GM23338 (cell line): ENCODE data around the gene CD82. TPM values are rescaled to one million over a fixed set of nuclear protein-coding genes. Genes with fewer than 3 reads are reported as not detected.
A peak's percentile ranks its signal among the peaks of the same experiment; 100 is the strongest.

Source experiments
- ATAC-seq: fragments of 200-7000 bp; cut with Tn5 transposase; 3 replicates; pipeline ENCODE4 v1.9.1; 2020
- DNase-seq: peaks from one replicate; pipeline ENCODE4 v3.0.0-alpha.2; 2015; ENCODE audit warnings: low spot score
- H2AFZ ChIP-seq: fragments of 200-600 bp; sonication (generic); 2 replicates; pipeline ENCODE4 v1.8.0; 2016; ENCODE audit warnings: antibody characterized with exemption, mild to moderate bottlenecking, moderate library complexity
- H3F3A ChIP-seq: fragments of 200-600 bp; sonication (generic); replicated peaks from 2 replicates; pipeline ENCODE4 v1.8.0; 2017; ENCODE audit warnings: antibody characterized with exemption, mixed run types, low read depth
- H3K27ac ChIP-seq: fragments of 200-600 bp; sonication (generic); 2 replicates; pipeline ENCODE4 v1.6.1; 2016; ENCODE audit warnings: low read depth
- H3K27me3 ChIP-seq: fragments of 200-600 bp; sonication (generic); 2 replicates; pipeline ENCODE4 v1.8.0; 2016; ENCODE audit warnings: mild to moderate bottlenecking, mixed run types, moderate library complexity; ENCODE audit not compliant: insufficient read depth
- H3K36me3 ChIP-seq: fragments of 200-600 bp; sonication (generic); 2 replicates; pipeline ENCODE4 v1.8.0; 2016; ENCODE audit warnings: mild to moderate bottlenecking; ENCODE audit not compliant: insufficient read depth
- H3K4me1 ChIP-seq: fragments of 200-600 bp; sonication (generic); 2 replicates; pipeline ENCODE4 v1.8.0; 2016; ENCODE audit warnings: mild to moderate bottlenecking, moderate library complexity; ENCODE audit not compliant: insufficient read depth
- H3K4me2 ChIP-seq: fragments of 200-600 bp; sonication (generic); 2 replicates; pipeline ENCODE4 v1.7.1; 2017; ENCODE audit warnings: mixed run types
- H3K4me3 ChIP-seq: fragments of 200-600 bp; sonication (generic); 2 replicates; pipeline ENCODE4 v1.6.1; 2016; ENCODE audit warnings: mixed run types
- H3K79me2 ChIP-seq: fragments of 200-600 bp; sonication (generic); replicated peaks from 2 replicates; pipeline ENCODE4 v1.8.0; 2017; ENCODE audit warnings: mild to moderate bottlenecking; ENCODE audit not compliant: insufficient read depth
- H3K9me2 ChIP-seq: fragments of 200-600 bp; sonication (generic); 2 replicates; pipeline ENCODE4 v1.8.0; 2017; ENCODE audit not compliant: insufficient read depth
- H4K20me1 ChIP-seq: fragments of 200-600 bp; sonication (generic); replicated peaks from 2 replicates; pipeline ENCODE4 v1.8.0; 2017; ENCODE audit warnings: mild to moderate bottlenecking; ENCODE audit not compliant: insufficient read depth
- H3K27ac Mint-ChIP-seq: 2 replicates; pipeline ENCODE4 v1.8.0; 2020; ENCODE audit warnings: inconsistent platforms, mild to moderate bottlenecking, moderate library complexity, mixed read lengths
- H3K27me3 Mint-ChIP-seq: 3 replicates; pipeline ENCODE4 v1.8.0; 2022; ENCODE audit warnings: low read depth, mild to moderate bottlenecking, moderate library complexity, mixed read lengths, inconsistent platforms; ENCODE audit not compliant: insufficient read depth, poor library complexity
- H3K36me3 Mint-ChIP-seq: 3 replicates; pipeline ENCODE4 v1.8.0; 2021; ENCODE audit warnings: low read depth, mild to moderate bottlenecking, inconsistent platforms, moderate library complexity, mixed read lengths
- H3K4me1 Mint-ChIP-seq: 3 replicates; pipeline ENCODE4 v1.8.0; 2020; ENCODE audit warnings: mild to moderate bottlenecking, inconsistent platforms, mixed read lengths
- H3K4me3 Mint-ChIP-seq: 3 replicates; pipeline ENCODE4 v1.8.0; 2021; ENCODE audit warnings: moderate library complexity, mild to moderate bottlenecking, inconsistent platforms, mixed read lengths
- H3K9me3 Mint-ChIP-seq: 3 replicates; pipeline ENCODE4 v1.8.0; 2020; ENCODE audit warnings: moderate library complexity, mild to moderate bottlenecking, inconsistent platforms, mixed read lengths
- CREB1 ChIP-seq: fragments of 250-450 bp; sonication (Bioruptor Pico); IDR thresholded peaks from 2 replicates; pipeline ENCODE4 v1.5.0; 2020; ENCODE audit warnings: low read depth, mild to moderate bottlenecking, moderate library complexity
- CTCF ChIP-seq, 2 experiments: fragments of 200-600 bp in 1 of 2; sonication (generic) in 1 of 2; conservative IDR thresholded peaks; 2 replicates each; pipeline versions ENCODE4 v1.5.1 to v1.6.1; 2016 to 2017; ENCODE audit warnings: antibody characterized with exemption in 2 of 2, low read depth in 2 of 2, mild to moderate bottlenecking in 2 of 2, moderate library complexity in 1 of 2
- ETS1 ChIP-seq: IDR thresholded peaks from 2 replicates; pipeline ENCODE4 v1.6.1; 2016; ENCODE audit warnings: antibody characterized with exemption
- EZH2 ChIP-seq: fragments of 200-600 bp; sonication (generic); IDR thresholded peaks from one replicate; pipeline ENCODE4 v1.8.0; 2017; ENCODE audit warnings: antibody characterized with exemption, mild to moderate bottlenecking, low read depth; ENCODE audit not compliant: unreplicated experiment
- EZH2phosphoT487 ChIP-seq: fragments of 200-600 bp; sonication (generic); IDR thresholded peaks from one replicate; pipeline ENCODE4 v1.8.1; 2018; ENCODE audit warnings: antibody characterized with exemption; ENCODE audit not compliant: unreplicated experiment
- JUNB ChIP-seq: IDR thresholded peaks from one replicate; pipeline ENCODE4 v1.6.1; 2016; ENCODE audit warnings: antibody characterized with exemption; ENCODE audit not compliant: unreplicated experiment
- NANOG ChIP-seq: IDR thresholded peaks from 2 replicates; pipeline ENCODE4 v1.6.1; 2016; ENCODE audit warnings: antibody characterized with exemption, borderline replicate concordance
- POLR2AphosphoS5 ChIP-seq: IDR thresholded peaks from 2 replicates; pipeline ENCODE4 v1.6.1; 2016; ENCODE audit warnings: antibody characterized with exemption, low read depth
- REST ChIP-seq: IDR thresholded peaks from one replicate; pipeline ENCODE4 v1.6.1; 2018; ENCODE audit warnings: antibody characterized with exemption; ENCODE audit not compliant: unreplicated experiment
- STAT1 ChIP-seq: IDR thresholded peaks from one replicate; pipeline ENCODE4 v1.6.1; 2016; ENCODE audit warnings: antibody characterized with exemption; ENCODE audit not compliant: unreplicated experiment
- ZNF114 ChIP-seq: fragments of 250-450 bp; sonication (Bioruptor Pico); IDR thresholded peaks from 2 replicates; pipeline ENCODE4 v1.5.0; 2020; ENCODE audit warnings: mild to moderate bottlenecking, moderate library complexity
- ZNF331 ChIP-seq: fragments of 250-450 bp; sonication (Bioruptor Pico); IDR thresholded peaks from 2 replicates; pipeline ENCODE4 v1.5.0; 2020; ENCODE audit warnings: low read depth, mild to moderate bottlenecking, moderate library complexity
- ZNF462 ChIP-seq: fragments of 250-450 bp; sonication (Bioruptor Pico); IDR thresholded peaks from 2 replicates; pipeline ENCODE4 v1.5.0; 2020; ENCODE audit warnings: mild to moderate bottlenecking, moderate library complexity
- polyA plus RNA-seq: library from polyadenylated mRNA; unstranded; fragments of >200 nt; fragmentation: Nextera tagmentation; extraction: Ambion mirVana; gene quantifications from 2 replicates; pipeline ENCODE4 v1.2.1, GENCODE V29; 2016
- total RNA-seq: library from RNA; depleted of rRNA; stranded (reverse); fragments of >200 nt; shearing (Covaris generic); gene quantifications from 2 replicates; pipeline ENCODE4 v1.2.3, GENCODE V29; 2014

Gene CD82
- total and polyA plus RNA-seq, 2 experiments from 2014 or later: 4.4 to 4.9 TPM

GRCh38 chr11:44519989-44520737 is 45.3 kb upstream of the CD82 start:
- H3K79me2 ChIP-seq: no peaks in the 10 kb centered on the region
- H3K4me1 Mint-ChIP-seq: peaks cover 3% of the 10 kb centered on the region; the same call in 2 of the 3 replicates
- H3F3A ChIP-seq: no peaks in the 10 kb centered on the region
- H3K27me3 Mint-ChIP-seq: peaks cover 6% of the 10 kb centered on the region
- ATAC-seq (peak; percentile 36), DNase-seq (peak; percentile 39)
- no peaks in the 10 kb centered on the region for H4K20me1 ChIP-seq
- no peak overlapping the region for H3K27ac ChIP-seq
- no peak overlapping the region for H3K4me2 ChIP-seq
- H3K9me2 ChIP-seq: no peaks in the 10 kb centered on the region
- H3K27me3 ChIP-seq: no peaks in the 10 kb centered on the region
- no peak overlapping the region; the same call in 1 of the 2 replicates for H3K27ac Mint-ChIP-seq
- no peaks in the 10 kb centered on the region; the same call in 2 of the 3 replicates for H3K36me3 Mint-ChIP-seq
- no peaks in the 10 kb centered on the region for H3K36me3 ChIP-seq
- H2AFZ ChIP-seq: peak overlapping the region; percentile 83
- TF ChIP-seq CREB1 (CRISPR knock-in tag): no peak
- no peak for TF ChIP-seq ZNF462 (CRISPR knock-in tag)
- no peak for TF ChIP-seq EZH2
- TF ChIP-seq ETS1: no peak
- no peak for TF ChIP-seq REST
- TF ChIP-seq NANOG: no peak
- TF ChIP-seq ZNF114 (CRISPR knock-in tag): no peak
- TF ChIP-seq POLR2AphosphoS5: no peak
- no peak for TF ChIP-seq STAT1
- no peak for TF ChIP-seq EZH2phosphoT487
- TF ChIP-seq CTCF (conservative IDR thresholded peaks at IDR 0.05; ENCODE audit: low read depth in 2 of 2): no peak
- no peak for TF ChIP-seq ZNF331 (CRISPR knock-in tag)
- TF ChIP-seq JUNB: no peak
- no peak overlapping the region for H3K4me3 Mint-ChIP-seq
- H3K4me3 ChIP-seq: no peak overlapping the region
- H3K4me1 ChIP-seq: no peaks in the 10 kb centered on the region
- H3K9me3 Mint-ChIP-seq: no peaks in the 10 kb centered on the region
